Sigmoid colon (tissue), 7 donors: ENCODE results near the gene NPL. TPM values are rescaled to one million over a fixed set of nuclear protein-coding genes. Genes with fewer than 3 reads are reported as not detected.

ENCODE experiments used
- DNase-seq: peaks from one replicate; pipeline ENCODE4 v3.0.0-alpha.2; 2019
- H3K27ac ChIP-seq, 4 donors: fragments of 200-600 bp; sonication (generic); one replicate each; pipeline ENCODE4 v1.5.1; 2016 to 2019; ENCODE audit warnings: mild to moderate bottlenecking in 1 of 4
- H3K27me3 ChIP-seq, 3 donors: fragments of 200-600 bp; sonication (generic); one replicate each; pipeline ENCODE4 v1.5.1; 2019; ENCODE audit warnings: mild to moderate bottlenecking in 1 of 3
- H3K36me3 ChIP-seq, 4 donors: fragments of 200-600 bp; sonication (generic); one replicate each; pipeline ENCODE4 v1.5.1; 2016 to 2019
- H3K4me1 ChIP-seq, 4 donors: fragments of 200-600 bp; sonication (generic); one replicate each; pipeline ENCODE4 v1.5.1; 2017 to 2019
- H3K4me3 ChIP-seq, 4 donors: fragments of 200-600 bp; sonication (generic); one replicate each; pipeline ENCODE4 v1.5.1; 2017 to 2019; ENCODE audit warnings: mild to moderate bottlenecking in 2 of 4, moderate library complexity in 1 of 4
- H3K9me3 ChIP-seq, 4 donors: fragments of 200-600 bp in 3 of 4; sonication (generic) in 3 of 4; one replicate each; pipeline versions ENCODE4 v1.5.1 to v1.6.1; 2013 to 2019
- CTCF ChIP-seq, 4 experiments: fragments of 450-650 bp in 3 of 4; fragments of 200-600 bp in 1 of 4; IDR thresholded peaks; one replicate each; pipeline ENCODE4 v1.5.1; 2016 to 2019; ENCODE audit warnings: antibody characterized with exemption in 4 of 4, mild to moderate bottlenecking in 3 of 4, moderate library complexity in 2 of 4
- EP300 ChIP-seq, 4 donors: sonication (generic); formaldehyde crosslinking; IDR thresholded peaks; one replicate each; pipeline ENCODE4 v1.6.1; 2017; ENCODE audit warnings: antibody characterized with exemption in 4 of 4
- POLR2A ChIP-seq, 2 donors: fragments of 450-650 bp; IDR thresholded peaks; one replicate each; pipeline ENCODE4 v1.6.1; 2016; ENCODE audit warnings: antibody characterized with exemption in 2 of 2, mild to moderate bottlenecking in 2 of 2, moderate library complexity in 2 of 2
- POLR2AphosphoS5 ChIP-seq, 4 donors: sonication (generic); formaldehyde crosslinking; IDR thresholded peaks; one replicate each; pipeline ENCODE4 v1.6.1; 2017; ENCODE audit warnings: antibody characterized with exemption in 4 of 4
- WGBS, 2 donors: extraction: QIAGEN DNeasy Blood & Tissue Kit; methylation state at CpG; one replicate each; pipeline ENCODE4 v1.1.7; 2013; 5-methylcytosine and 5-hydroxymethylcytosine counted together
- intact Hi-C: fragments of 100-400 bp; cut with DNase I; formaldehyde crosslinking; loops from one replicate; pipeline ENCODE4 v1.15.1; 2023
- polyA plus RNA-seq, 3 donors: library from polyadenylated mRNA; stranded (reverse); fragments of 200-250 nt; gene quantifications; one replicate each; pipeline ENCODE4 v1.2.3, GENCODE V29; 2013
- total RNA-seq, 4 donors: library from RNA; depleted of rRNA; stranded (reverse); fragments of >200 nt; gene quantifications; one replicate each; pipeline ENCODE4 v1.1.0, GENCODE V29; 2016
- donor health status: healthy with polysubstance abuse.
- donor health status: Bipolar disorder and iron deficiency.
- donor health status: healthy.

Gene NPL
- total and polyA plus RNA-seq, 7 donors = 7.2 to 19.9 (median 12.5) TPM

DNA sequence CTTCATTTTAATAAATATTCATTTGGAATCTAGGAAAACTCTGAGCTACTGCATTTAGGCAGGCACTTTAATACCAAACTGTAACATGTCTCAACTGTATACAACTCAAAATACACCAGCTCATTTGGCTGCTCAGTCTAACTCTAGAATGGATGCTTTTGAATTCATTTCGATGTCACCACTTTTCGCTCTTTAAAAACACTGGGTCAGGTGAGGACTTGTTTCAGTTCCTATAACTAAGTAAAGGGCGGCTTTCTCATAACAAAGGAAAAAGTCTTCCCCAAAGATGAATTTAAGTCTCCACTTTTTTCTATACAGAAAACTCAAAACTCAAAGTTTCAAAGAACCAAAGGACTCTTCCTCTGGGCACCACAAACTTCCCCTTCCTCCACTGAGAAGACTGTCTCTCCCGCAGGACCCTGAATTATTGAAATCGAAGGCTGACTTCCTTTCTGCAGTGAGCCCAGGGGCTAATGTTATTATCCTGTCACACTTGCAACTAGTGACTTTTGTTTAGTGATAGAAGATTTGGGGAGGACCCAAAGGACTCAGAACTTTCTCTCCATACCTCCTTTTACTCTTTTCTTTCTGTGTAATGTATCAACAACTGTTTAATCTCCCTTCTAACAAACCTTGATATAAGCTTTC lies 39.8 kb downstream of the NPL start:
- intact Hi-C loops = no loop called here
- TF ChIP-seq EP300 (IDR thresholded peaks at IDR 0.05) (no peak), CTCF (IDR thresholded peaks at IDR 0.05) (no peak), POLR2AphosphoS5 (IDR thresholded peaks at IDR 0.05) (no peak), POLR2A (IDR thresholded peaks at IDR 0.05) (no peak)
- peaks cover 0 to 16% (median 0%) of the 10 kb centered on the region in 4 donors for H3K36me3 ChIP-seq
- H3K9me3 ChIP-seq = no peaks in the 10 kb centered on the region
- 61 to 91% methylated on average over 5 of the region's 5 CpGs for WGBS, 2 donors
- no peaks in the 10 kb centered on the region for H3K27me3 ChIP-seq
- H3K4me3 ChIP-seq = no peak overlapping the region
- DNase-seq = no peak
- H3K4me1 ChIP-seq = no peaks in the 10 kb centered on the region
- no peak overlapping the region for H3K27ac ChIP-seq

DNA sequence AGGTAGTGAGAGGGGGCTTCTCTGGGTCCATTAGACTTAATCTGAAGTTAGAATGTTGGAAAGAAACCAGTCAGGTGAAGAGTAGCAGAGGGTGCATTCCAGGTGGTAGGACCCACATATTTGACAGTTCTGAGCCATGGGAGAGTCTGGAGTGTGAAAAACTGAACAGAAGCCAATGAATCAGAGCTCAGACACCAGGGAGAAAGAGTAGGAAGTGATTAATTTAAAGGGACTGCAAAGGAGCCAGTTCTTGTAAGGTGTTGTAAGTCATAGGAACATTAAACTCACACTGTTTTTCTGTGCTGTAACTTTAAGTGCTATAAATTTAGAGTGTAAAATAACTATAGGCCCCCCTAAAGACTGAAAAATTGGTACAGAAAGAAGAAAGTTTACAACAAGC lies 43.7 kb downstream of the NPL start:
- no peaks in the 10 kb centered on the region for H3K9me3 ChIP-seq
- intact Hi-C loops = no loop called here
- no peak overlapping the region for H3K27ac ChIP-seq
- H3K4me1 ChIP-seq = no peaks in the 10 kb centered on the region
- H3K4me3 ChIP-seq = no peak overlapping the region
- peaks cover 0 to 3% (median 0%) of the 10 kb centered on the region in 4 donors for H3K36me3 ChIP-seq
- TF ChIP-seq POLR2A (IDR thresholded peaks at IDR 0.05) (no peak), EP300 (IDR thresholded peaks at IDR 0.05) (no peak), CTCF (IDR thresholded peaks at IDR 0.05) (no peak), POLR2AphosphoS5 (IDR thresholded peaks at IDR 0.05) (no peak)
- H3K27me3 ChIP-seq = no peaks in the 10 kb centered on the region
- DNase-seq = no peak

DNA sequence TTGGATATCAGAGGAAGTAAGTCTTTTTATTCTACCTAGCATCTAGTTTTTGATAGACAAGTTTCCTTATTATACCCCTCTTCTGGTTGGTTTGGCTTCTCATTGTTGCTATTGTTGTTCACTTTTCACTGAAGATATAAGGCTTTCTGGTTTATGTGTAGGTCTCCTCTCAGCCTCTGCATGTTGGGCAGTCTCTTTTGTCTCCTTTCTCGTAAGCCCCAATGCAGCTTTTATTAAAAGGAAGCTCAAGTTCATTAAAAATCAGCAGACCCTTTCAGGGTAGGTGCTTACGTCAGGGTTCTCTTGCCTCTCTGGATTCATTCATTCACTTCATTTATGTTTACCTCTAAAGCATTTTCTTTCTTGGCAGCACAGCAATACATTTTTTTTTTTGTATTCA lies 44.8 kb downstream of the NPL start:
- Histone ChIP-seq H3K4me1 (peaks cover 0 to 5% (median 0%) of the 10 kb centered on the region in 4 donors), H3K36me3 (no peaks in the 10 kb centered on the region), H3K27ac (no peak overlapping the region), H3K9me3 (no peaks in the 10 kb centered on the region), H3K4me3 (no peak overlapping the region), H3K27me3 (no peaks in the 10 kb centered on the region)
- intact Hi-C loops = no loop called here
- DNase-seq = no peak
- TF ChIP-seq POLR2A (IDR thresholded peaks at IDR 0.05) (no peak), CTCF (IDR thresholded peaks at IDR 0.05) (no peak), POLR2AphosphoS5 (IDR thresholded peaks at IDR 0.05) (no peak), EP300 (IDR thresholded peaks at IDR 0.05) (no peak)
- 89 to 98% methylated on average over 2 of the region's 2 CpGs for WGBS, 2 donors

GRCh38 chr1:182835806-182836205 lies 46.2 kb downstream of the NPL start:
- 89 to 94% methylated on average over 10 of the region's 10 CpGs for WGBS, 2 donors
- H3K9me3 ChIP-seq = no peaks in the 10 kb centered on the region
- TF ChIP-seq POLR2A (IDR thresholded peaks at IDR 0.05) (no peak), CTCF (IDR thresholded peaks at IDR 0.05) (no peak), EP300 (IDR thresholded peaks at IDR 0.05) (no peak), POLR2AphosphoS5 (IDR thresholded peaks at IDR 0.05) (no peak)
- intact Hi-C loops = loop anchor here (5.0 kb wide), 1 partner anchor 234 kb away; the partner anchor contains the start of gene RGS16
- DNase-seq = no peak
- peaks cover 0 to 13% (median 6%) of the 10 kb centered on the region in 4 donors for H3K4me1 ChIP-seq
- no peaks in the 10 kb centered on the region for H3K36me3 ChIP-seq
- no peaks in the 10 kb centered on the region for H3K27me3 ChIP-seq
- no peak overlapping the region for H3K27ac ChIP-seq
- H3K4me3 ChIP-seq = no peak overlapping the region
